ENCODE results near the gene DYNLT1. TPM values are rescaled to one million over a fixed set of nuclear protein-coding genes. Genes with fewer than 3 reads are reported as not detected.
A peak's percentile ranks its signal among the peaks of the same experiment; 100 is the strongest.

DYNLT1 gene
- total and polyA plus RNA-seq, 9 of the 15 experiments (the other 6 are each of a cell fraction or from before 2014, with no cell fraction given), result 42.2 to 583 (median 127) TPM

DNA sequence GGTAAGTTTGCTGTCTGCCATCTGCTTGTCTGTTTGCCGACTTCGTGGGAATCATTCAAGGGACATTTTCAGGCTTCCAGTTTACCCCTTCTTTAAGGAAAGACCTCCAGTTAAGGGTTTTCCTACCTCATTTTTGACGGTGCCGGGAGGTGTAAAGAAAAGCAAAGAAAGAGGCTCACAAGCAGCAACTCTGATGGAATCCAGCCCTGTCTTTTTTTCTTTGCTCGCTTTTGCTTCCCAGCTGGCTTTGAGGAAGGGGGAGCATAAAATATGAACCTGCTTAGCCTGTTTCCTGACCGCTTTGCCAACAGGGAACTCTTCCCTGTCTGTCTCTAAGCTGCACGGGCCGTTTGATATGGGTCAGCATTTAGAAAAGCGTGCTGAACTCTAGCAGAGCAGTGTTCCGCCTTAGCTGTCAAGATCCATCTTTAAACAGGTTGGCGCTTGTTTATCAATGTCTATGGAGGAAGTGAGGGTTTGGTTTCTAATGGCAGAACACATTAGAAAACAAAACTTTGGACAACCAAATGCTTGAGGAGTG lies 19.2 kb upstream of the DYNLT1 start:
- POLR2A ChIA-PET, result interaction anchor here (0.9 to 1.4 kb wide), 3 partner anchors 9 to 430 kb away, joined by 3 to 4 read pairs (median 3); no protein-coding TSS in a partner anchor
- no peak for DNase-seq (ENCODE audit: extremely low read depth in 1 of 4, low spot score in 3 of 4)
- no peaks in the 10 kb centered on the region for H3K9me1 ChIP-seq (ENCODE audit: control insufficient read depth, insufficient read depth, low read length)
- H3K27ac ChIP-seq (ENCODE audit: extremely low read depth, low read depth, low read length), result no peak overlapping the region
- H3K9me3 ChIP-seq (replicated peaks; ENCODE audit: control insufficient read depth, insufficient read depth, low read depth, low read length), result no peaks in the 10 kb centered on the region
- no peak overlapping the region for H3K4me2 ChIP-seq (ENCODE audit: insufficient read depth, low read length)
- no peaks in the 10 kb centered on the region for H3K79me2 ChIP-seq (ENCODE audit: control insufficient read depth, insufficient read depth, low read length)
- no peak for FAIRE-seq
- no peak overlapping the region for H3K9ac ChIP-seq (ENCODE audit: insufficient read depth in 1 of 2, low read depth in 2 of 2, low read length in 2 of 2)
- CTCF ChIA-PET (ENCODE audit: low intra/inter-chr PET ratio), result no interaction called here
- 0 out of 2 replicates have a peak overlapping the region, but pooled peaks have one; percentile 7 for H2AFZ ChIP-seq (ENCODE audit: low read depth, low read length)
- peaks cover 65 to 74% of the 10 kb centered on the region in 2 experiments for H3K27me3 ChIP-seq (ENCODE audit: control insufficient read depth in 2 of 2, insufficient read depth in 2 of 2, low read length in 2 of 2)
- peaks cover 0 to 3% of the 10 kb centered on the region in 2 experiments; a peak in 1 of 5 replicates for H3K4me1 ChIP-seq (replicated peaks in 1 of 2; ENCODE audit: control insufficient read depth in 2 of 2, insufficient read depth in 2 of 2, low read length in 2 of 2)
- ATAC-seq, result no peak; the same call in 2 of the 3 replicates
- in situ Hi-C loops (cut with MboI) (no loop called here), intact Hi-C loops (cut with micrococcal nuclease) (no loop called here)
- no peak overlapping the region for H3K4me3 ChIP-seq
- TF ChIP-seq DDX20 (tag; IDR thresholded peaks at IDR 0.05; ENCODE audit: low read depth) (no peak), RNF2 (IDR thresholded peaks at IDR 0.05) (peak; percentile 44; the same call in 1 of the 2 replicates), RAD51 (IDR thresholded peaks at IDR 0.05; ENCODE audit: borderline replicate concordance, low read depth) (no peak), EZH2 (IDR thresholded peaks at IDR 0.05; ENCODE audit: borderline replicate concordance, low read depth, low read length) (0 out of 2 replicates have a peak, but pooled peaks have one; percentile 20), RFX7 (CRISPR knock-in tag; IDR thresholded peaks at IDR 0.05) (no peak), SMAD1 (IDR thresholded peaks at IDR 0.05; ENCODE audit: low read depth, low read length, partially characterized antibody) (no peak), ZFP36 (IDR thresholded peaks at IDR 0.05; ENCODE audit: low read depth, low read length, partially characterized antibody) (peak; percentile 9), POLR2A (conservative IDR thresholded peaks at IDR 0.05) (no peak), ZBTB9 (CRISPR knock-in tag; IDR thresholded peaks at IDR 0.05) (no peak), TBP (optimal IDR thresholded peaks at IDR 0.05; ENCODE audit: low read depth, low read length) (no peak), CREBBP (IDR thresholded peaks at IDR 0.05; ENCODE audit: low read depth, low read length) (no peak), JUN (IDR thresholded peaks at IDR 0.05; ENCODE audit: borderline replicate concordance, low read depth, low read length) (no peak), JUN (CRISPR knock-in tag; IDR thresholded peaks at IDR 0.05; ENCODE audit: borderline replicate concordance) (no peak), CBX8 (IDR thresholded peaks at IDR 0.05; ENCODE audit: borderline replicate concordance, extremely low read depth, low read depth, low read length, poor library complexity, severe bottlenecking) (peak; percentile 91)
- TF ChIP-seq, protein P1, sequence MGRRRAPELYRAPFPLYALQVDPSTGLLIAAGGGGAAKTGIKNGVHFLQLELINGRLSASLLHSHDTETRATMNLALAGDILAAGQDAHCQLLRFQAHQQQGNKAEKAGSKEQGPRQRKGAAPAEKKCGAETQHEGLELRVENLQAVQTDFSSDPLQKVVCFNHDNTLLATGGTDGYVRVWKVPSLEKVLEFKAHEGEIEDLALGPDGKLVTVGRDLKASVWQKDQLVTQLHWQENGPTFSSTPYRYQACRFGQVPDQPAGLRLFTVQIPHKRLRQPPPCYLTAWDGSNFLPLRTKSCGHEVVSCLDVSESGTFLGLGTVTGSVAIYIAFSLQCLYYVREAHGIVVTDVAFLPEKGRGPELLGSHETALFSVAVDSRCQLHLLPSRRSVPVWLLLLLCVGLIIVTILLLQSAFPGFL (CRISPR knock-in tag; IDR thresholded peaks at IDR 0.05), result no peak
- TF ChIP-seq, protein P2, sequence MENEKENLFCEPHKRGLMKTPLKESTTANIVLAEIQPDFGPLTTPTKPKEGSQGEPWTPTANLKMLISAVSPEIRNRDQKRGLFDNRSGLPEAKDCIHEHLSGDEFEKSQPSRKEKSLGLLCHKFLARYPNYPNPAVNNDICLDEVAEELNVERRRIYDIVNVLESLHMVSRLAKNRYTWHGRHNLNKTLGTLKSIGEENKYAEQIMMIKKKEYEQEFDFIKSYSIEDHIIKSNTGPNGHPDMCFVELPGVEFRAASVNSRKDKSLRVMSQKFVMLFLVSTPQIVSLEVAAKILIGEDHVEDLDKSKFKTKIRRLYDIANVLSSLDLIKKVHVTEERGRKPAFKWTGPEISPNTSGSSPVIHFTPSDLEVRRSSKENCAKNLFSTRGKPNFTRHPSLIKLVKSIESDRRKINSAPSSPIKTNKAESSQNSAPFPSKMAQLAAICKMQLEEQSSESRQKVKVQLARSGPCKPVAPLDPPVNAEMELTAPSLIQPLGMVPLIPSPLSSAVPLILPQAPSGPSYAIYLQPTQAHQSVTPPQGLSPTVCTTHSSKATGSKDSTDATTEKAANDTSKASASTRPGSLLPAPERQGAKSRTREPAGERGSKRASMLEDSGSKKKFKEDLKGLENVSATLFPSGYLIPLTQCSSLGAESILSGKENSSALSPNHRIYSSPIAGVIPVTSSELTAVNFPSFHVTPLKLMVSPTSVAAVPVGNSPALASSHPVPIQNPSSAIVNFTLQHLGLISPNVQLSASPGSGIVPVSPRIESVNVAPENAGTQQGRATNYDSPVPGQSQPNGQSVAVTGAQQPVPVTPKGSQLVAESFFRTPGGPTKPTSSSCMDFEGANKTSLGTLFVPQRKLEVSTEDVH (IDR thresholded peaks at IDR 0.05; ENCODE audit: low read depth, partially characterized antibody), result no peak
- BruUV-seq (replicated peaks), result no TSS peak
- H3K36me3 ChIP-seq (ENCODE audit: control insufficient read depth, insufficient read depth, low read length), result no peaks in the 10 kb centered on the region
- WGBS (ENCODE audit: insufficient coverage, low coverage, missing lambda C conversion rate), result 3% methylated on average over 11 of the region's 11 CpGs
- H4K20me1 ChIP-seq (replicated peaks; ENCODE audit: control insufficient read depth, insufficient read depth, low read length), result peaks cover 4% of the 10 kb centered on the region
